ENCODE results near the gene ANXA6.

ANXA6 gene

GRCh38 chr5:151122828-151123227 is 34.8 kb downstream of the ANXA6 start:
- peak overlapping the region; percentile 57 for H3K27ac ChIP-seq (ENCODE audit: low read depth, low read length)
- no peak overlapping the region for H3K9ac ChIP-seq (ENCODE audit: low read length in 5 of 5)
- H3K36me3 ChIP-seq (ENCODE audit: control insufficient read depth in 5 of 5, insufficient read depth in 5 of 5, low read length in 5 of 5), result peaks cover 23 to 100% (median 86%) of the 10 kb centered on the region in 5 donors
- no peak overlapping the region for H3K4me3 ChIP-seq (ENCODE audit: low read depth in 1 of 5, low read length in 5 of 5)
- H3K9me3 ChIP-seq (ENCODE audit: control insufficient read depth in 5 of 5, low read length in 5 of 5), result no peaks in the 10 kb centered on the region
- H3K4me1 ChIP-seq (ENCODE audit: control insufficient read depth in 5 of 5, insufficient read depth in 5 of 5, low read length in 5 of 5), result peaks cover 0 to 11% (median 4%) of the 10 kb centered on the region in 5 donors
- no peaks in the 10 kb centered on the region for H3K27me3 ChIP-seq (ENCODE audit: control insufficient read depth in 5 of 5, insufficient read depth in 4 of 5, low read length in 5 of 5)

DNA sequence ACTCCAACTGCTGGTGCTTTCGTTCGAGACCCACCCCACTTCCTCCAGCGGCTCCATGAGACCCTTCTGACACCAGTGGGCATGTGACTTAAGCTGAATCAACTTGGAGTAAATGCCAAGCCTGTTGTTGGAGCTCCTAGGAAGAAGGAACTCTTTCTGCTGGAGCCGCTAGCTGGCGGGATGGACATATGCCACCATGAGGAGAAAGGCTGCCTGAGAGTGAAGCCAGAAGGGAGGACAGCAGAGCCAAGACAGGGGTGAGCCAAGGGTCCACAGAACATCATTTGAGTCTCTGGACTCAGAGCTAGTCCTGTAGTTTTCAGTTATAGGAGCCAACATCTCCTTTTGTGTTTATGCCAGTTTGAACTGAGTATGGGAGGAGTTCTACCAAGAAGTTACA is 35.9 kb downstream of the ANXA6 start:
- Histone ChIP-seq H3K27ac (ENCODE audit: low read depth, low read length) (peak overlapping the region; percentile 44), H3K27me3 (ENCODE audit: control insufficient read depth in 5 of 5, insufficient read depth in 4 of 5, low read length in 5 of 5) (no peaks in the 10 kb centered on the region), H3K4me3 (ENCODE audit: low read depth in 1 of 5, low read length in 5 of 5) (no peak overlapping the region), H3K9me3 (ENCODE audit: control insufficient read depth in 5 of 5, low read length in 5 of 5) (no peaks in the 10 kb centered on the region), H3K4me1 (ENCODE audit: control insufficient read depth in 5 of 5, insufficient read depth in 5 of 5, low read length in 5 of 5) (peaks cover 0 to 11% (median 4%) of the 10 kb centered on the region in 5 donors), H3K36me3 (ENCODE audit: control insufficient read depth in 5 of 5, insufficient read depth in 5 of 5, low read length in 5 of 5) (peaks cover 20 to 100% (median 87%) of the 10 kb centered on the region in 5 donors), H3K9ac (ENCODE audit: low read length in 5 of 5) (no peak overlapping the region)

DNA sequence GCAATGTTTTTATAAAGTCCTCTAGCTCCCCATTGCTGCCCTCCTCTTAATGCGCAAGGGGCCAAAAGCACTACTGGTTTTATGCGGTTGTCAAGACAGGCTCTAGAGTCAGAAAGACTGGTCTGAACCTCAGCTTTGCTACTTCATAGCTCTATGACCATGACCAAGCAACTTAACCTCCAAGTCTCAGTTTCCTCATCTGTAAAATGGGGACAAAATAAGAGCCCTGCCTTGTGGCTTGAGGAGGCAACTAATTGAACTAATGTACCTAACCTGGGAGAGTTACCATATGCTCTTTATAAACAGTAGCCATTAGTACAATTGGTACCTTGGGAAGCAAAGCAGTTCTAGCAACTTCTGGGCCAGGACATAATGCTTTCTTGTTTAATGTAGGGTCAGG is 36.5 kb downstream of the ANXA6 start:
- peak overlapping the region; percentile 49 for H3K27ac ChIP-seq (ENCODE audit: low read depth, low read length)
- H3K4me3 ChIP-seq (ENCODE audit: low read depth in 1 of 5, low read length in 5 of 5), result no peak overlapping the region
- H3K9ac ChIP-seq (ENCODE audit: low read length in 5 of 5), result no peak overlapping the region
- no peaks in the 10 kb centered on the region for H3K9me3 ChIP-seq (ENCODE audit: control insufficient read depth in 5 of 5, low read length in 5 of 5)
- H3K27me3 ChIP-seq (ENCODE audit: control insufficient read depth in 5 of 5, insufficient read depth in 4 of 5, low read length in 5 of 5), result no peaks in the 10 kb centered on the region
- H3K36me3 ChIP-seq (ENCODE audit: control insufficient read depth in 5 of 5, insufficient read depth in 5 of 5, low read length in 5 of 5), result peaks cover 20 to 100% (median 89%) of the 10 kb centered on the region in 5 donors
- peaks cover 0 to 6% (median 3%) of the 10 kb centered on the region in 5 donors for H3K4me1 ChIP-seq (ENCODE audit: control insufficient read depth in 5 of 5, insufficient read depth in 5 of 5, low read length in 5 of 5)

- Histone ChIP-seq H3K36me3 (ENCODE audit: control insufficient read depth in 5 of 5, insufficient read depth in 5 of 5, low read length in 5 of 5) (peaks cover 16 to 89% (median 78%) of the 10 kb centered on the region in 5 donors), H3K27ac (ENCODE audit: low read depth, low read length) (peak overlapping the region; percentile 17), H3K4me3 (ENCODE audit: low read depth in 1 of 5, low read length in 5 of 5) (no peak overlapping the region), H3K9ac (ENCODE audit: low read length in 5 of 5) (peak overlapping the region in 1 of 5 donors; percentile 21), H3K9me3 (ENCODE audit: control insufficient read depth in 5 of 5, low read length in 5 of 5) (no peaks in the 10 kb centered on the region), H3K27me3 (ENCODE audit: control insufficient read depth in 5 of 5, insufficient read depth in 4 of 5, low read length in 5 of 5) (no peaks in the 10 kb centered on the region), H3K4me1 (ENCODE audit: control insufficient read depth in 5 of 5, insufficient read depth in 5 of 5, low read length in 5 of 5) (peaks cover 0 to 11% (median 0%) of the 10 kb centered on the region in 5 donors)
These were observed 38.5 kb downstream of the ANXA6 start for GRCh38 chr5:151118913-151119575.

- no peak overlapping the region for H3K4me3 ChIP-seq (ENCODE audit: low read depth in 1 of 5, low read length in 5 of 5)
- peak overlapping the region in 1 of 5 donors; percentile 34 for H3K9ac ChIP-seq (ENCODE audit: low read length in 5 of 5)
- H3K4me1 ChIP-seq (ENCODE audit: control insufficient read depth in 5 of 5, insufficient read depth in 5 of 5, low read length in 5 of 5), result peaks cover 0 to 11% (median 0%) of the 10 kb centered on the region in 5 donors
- H3K36me3 ChIP-seq (ENCODE audit: control insufficient read depth in 5 of 5, insufficient read depth in 5 of 5, low read length in 5 of 5), result peaks cover 9 to 83% (median 62%) of the 10 kb centered on the region in 5 donors
- H3K9me3 ChIP-seq (ENCODE audit: control insufficient read depth in 5 of 5, low read length in 5 of 5), result no peaks in the 10 kb centered on the region
- no peaks in the 10 kb centered on the region for H3K27me3 ChIP-seq (ENCODE audit: control insufficient read depth in 5 of 5, insufficient read depth in 4 of 5, low read length in 5 of 5)
- H3K27ac ChIP-seq (ENCODE audit: low read depth, low read length), result peak overlapping the region; percentile 60
These were observed 42.2 kb downstream of the ANXA6 start for GRCh38 chr5:151115272-151115905.

DNA sequence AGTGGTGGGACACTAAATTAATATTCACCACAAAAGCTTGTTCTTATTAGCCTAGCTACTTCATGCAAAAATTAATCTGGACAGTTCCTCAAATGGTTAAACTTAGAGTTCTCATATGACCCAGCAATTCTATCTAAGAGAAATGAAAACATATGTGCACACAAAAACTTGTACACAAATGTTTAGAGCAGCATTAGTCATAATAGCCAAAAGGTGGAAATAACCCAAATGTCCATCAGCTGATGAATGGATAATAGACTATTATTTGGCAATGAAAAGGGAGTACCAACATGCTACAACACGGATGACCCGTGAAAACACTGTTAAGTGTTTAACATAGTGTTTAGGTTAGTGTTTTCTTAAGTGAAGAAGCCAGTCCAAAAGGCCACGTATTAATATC is 43.9 kb downstream of the ANXA6 start:
- Histone ChIP-seq H3K9me3 (ENCODE audit: control insufficient read depth in 5 of 5, low read length in 5 of 5) (no peaks in the 10 kb centered on the region), H3K9ac (ENCODE audit: low read length in 5 of 5) (no peak overlapping the region), H3K4me1 (ENCODE audit: control insufficient read depth in 5 of 5, insufficient read depth in 5 of 5, low read length in 5 of 5) (peaks cover 0 to 17% (median 3%) of the 10 kb centered on the region in 5 donors), H3K4me3 (ENCODE audit: low read depth in 1 of 5, low read length in 5 of 5) (no peak overlapping the region), H3K27ac (ENCODE audit: low read depth, low read length) (peak overlapping the region; percentile 60), H3K36me3 (ENCODE audit: control insufficient read depth in 5 of 5, insufficient read depth in 5 of 5, low read length in 5 of 5) (peaks cover 6 to 83% (median 63%) of the 10 kb centered on the region in 5 donors), H3K27me3 (ENCODE audit: control insufficient read depth in 5 of 5, insufficient read depth in 4 of 5, low read length in 5 of 5) (no peaks in the 10 kb centered on the region)

DNA sequence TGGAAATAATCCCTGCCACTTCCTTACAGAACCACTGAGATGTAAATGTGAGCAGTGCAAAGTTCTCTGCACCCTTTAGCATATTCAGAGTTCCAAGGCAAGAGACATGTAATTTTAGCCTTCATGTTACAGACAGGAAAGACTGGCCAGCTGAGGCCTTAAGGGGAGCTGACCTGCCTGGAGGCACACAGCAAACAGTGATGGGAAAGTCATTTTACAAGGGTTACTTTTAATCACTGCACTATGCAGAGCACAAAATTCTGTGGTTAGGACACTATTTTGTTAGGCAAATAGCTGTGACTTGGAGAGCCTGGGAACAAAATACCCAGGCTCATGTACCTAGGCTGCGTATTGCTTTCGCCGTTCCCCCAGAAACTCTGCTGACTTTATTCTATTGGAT is 46.6 kb downstream of the ANXA6 start:
- H3K4me1 ChIP-seq (ENCODE audit: control insufficient read depth in 5 of 5, insufficient read depth in 5 of 5, low read length in 5 of 5), result peaks cover 3 to 36% (median 13%) of the 10 kb centered on the region in 5 donors
- no peak overlapping the region for H3K9ac ChIP-seq (ENCODE audit: low read length in 5 of 5)
- no peak overlapping the region for H3K4me3 ChIP-seq (ENCODE audit: low read depth in 1 of 5, low read length in 5 of 5)
- no peaks in the 10 kb centered on the region for H3K9me3 ChIP-seq (ENCODE audit: control insufficient read depth in 5 of 5, low read length in 5 of 5)
- H3K27ac ChIP-seq (ENCODE audit: low read depth, low read length), result no peak overlapping the region
- peaks cover 5 to 83% (median 68%) of the 10 kb centered on the region in 5 donors for H3K36me3 ChIP-seq (ENCODE audit: control insufficient read depth in 5 of 5, insufficient read depth in 5 of 5, low read length in 5 of 5)
- no peaks in the 10 kb centered on the region for H3K27me3 ChIP-seq (ENCODE audit: control insufficient read depth in 5 of 5, insufficient read depth in 4 of 5, low read length in 5 of 5)

- Histone ChIP-seq H3K9ac (ENCODE audit: low read length in 5 of 5) (peak overlapping the region in 1 of 5 donors; percentile 10), H3K4me1 (ENCODE audit: control insufficient read depth in 5 of 5, insufficient read depth in 5 of 5, low read length in 5 of 5) (peaks cover 3 to 41% (median 20%) of the 10 kb centered on the region in 5 donors), H3K27ac (ENCODE audit: low read depth, low read length) (peak overlapping the region; percentile 18), H3K27me3 (ENCODE audit: control insufficient read depth in 5 of 5, insufficient read depth in 4 of 5, low read length in 5 of 5) (no peaks in the 10 kb centered on the region), H3K36me3 (ENCODE audit: control insufficient read depth in 5 of 5, insufficient read depth in 5 of 5, low read length in 5 of 5) (peaks cover 2 to 85% (median 69%) of the 10 kb centered on the region in 5 donors), H3K9me3 (ENCODE audit: control insufficient read depth in 5 of 5, low read length in 5 of 5) (no peaks in the 10 kb centered on the region), H3K4me3 (ENCODE audit: low read depth in 1 of 5, low read length in 5 of 5) (no peak overlapping the region)
These were observed 47.4 kb downstream of the ANXA6 start for GRCh38 chr5:151110122-151110681.

GRCh38 chr5:151108566-151108965 is 49.0 kb downstream of the ANXA6 start:
- no peaks in the 10 kb centered on the region for H3K27me3 ChIP-seq (ENCODE audit: control insufficient read depth in 5 of 5, insufficient read depth in 4 of 5, low read length in 5 of 5)
- H3K4me1 ChIP-seq (ENCODE audit: control insufficient read depth in 5 of 5, insufficient read depth in 5 of 5, low read length in 5 of 5), result peaks cover 11 to 48% (median 28%) of the 10 kb centered on the region in 5 donors
- no peaks in the 10 kb centered on the region for H3K9me3 ChIP-seq (ENCODE audit: control insufficient read depth in 5 of 5, low read length in 5 of 5)
- H3K27ac ChIP-seq (ENCODE audit: low read depth, low read length), result peak overlapping the region; percentile 83
- H3K4me3 ChIP-seq (ENCODE audit: low read depth in 1 of 5, low read length in 5 of 5), result no peak overlapping the region
- peaks cover 2 to 93% (median 81%) of the 10 kb centered on the region in 5 donors for H3K36me3 ChIP-seq (ENCODE audit: control insufficient read depth in 5 of 5, insufficient read depth in 5 of 5, low read length in 5 of 5)
- peak overlapping the region in 3 of 5 donors; percentile 9 to 48 (median 16) for H3K9ac ChIP-seq (ENCODE audit: low read length in 5 of 5)
